CD4-positive, alpha-beta T cell (primary cell): ENCODE measurements around the gene FRMD3. TPM values are rescaled to one million over a fixed set of nuclear protein-coding genes. Genes with fewer than 3 reads are reported as not detected.

ENCODE experiments used
- ATAC-seq: fragments of 200-7000 bp; cut with Tn5 transposase; one replicate; pipeline ENCODE4 v1.10.0; 2022; ENCODE audit warnings: mild to moderate bottlenecking; ENCODE audit not compliant: poor library complexity
- CTCF ChIA-PET: fragments of 350-600 bp; sonication (Branson Sonifier 250); formaldehyde crosslinking; loops from one replicate; lab custom pipeline; 2021; ENCODE audit warnings: antibody characterized with exemption, inconsistent platforms; lab: Charles Lee
- POLR2A ChIA-PET: fragments of 350-600 bp; sonication (Branson Sonifier 250); formaldehyde crosslinking; loops from one replicate; lab custom pipeline; 2021; ENCODE audit warnings: antibody characterized with exemption, inconsistent platforms; lab: Charles Lee
- DNase-seq, 14 experiments: peaks; one replicate each; pipeline ENCODE4 v3.0.0-alpha.2; 2013 to 2020; ENCODE audit warnings: mixed read lengths in 2 of 14
- H3K27ac ChIP-seq, 2 donors: one replicate each; pipeline versions ENCODE4 v1.5.1 to v1.7.0; 2013; ENCODE audit warnings: low read length in 2 of 2, low read depth in 1 of 2, mild to moderate bottlenecking in 1 of 2
- H3K27me3 ChIP-seq, 2 experiments: 1 replicate in 1 of 2; 2 replicates in 1 of 2; pipeline versions ENCODE4 v1.6.1 to v1.7.0; 2013; ENCODE audit warnings: low read length in 2 of 2, control low read depth in 1 of 2, mild to moderate bottlenecking in 1 of 2, moderate library complexity in 1 of 2; ENCODE audit not compliant: insufficient read depth in 2 of 2, control insufficient read depth in 1 of 2
- H3K36me3 ChIP-seq: one replicate; pipeline ENCODE4 v1.6.1; 2013; ENCODE audit warnings: low read length, control low read depth; ENCODE audit not compliant: insufficient read depth
- H3K4me1 ChIP-seq: one replicate; pipeline ENCODE4 v1.6.1; 2013; ENCODE audit warnings: low read length, control low read depth; ENCODE audit not compliant: insufficient read depth
- H3K4me3 ChIP-seq: one replicate; pipeline ENCODE4 v1.5.1; 2013; ENCODE audit warnings: mild to moderate bottlenecking, low read length, moderate library complexity
- H3K9me3 ChIP-seq, 2 experiments: 1 replicate in 1 of 2; 2 replicates in 1 of 2; pipeline versions ENCODE4 v1.6.1 to v1.7.0; 2013; ENCODE audit warnings: low read length in 2 of 2, mild to moderate bottlenecking in 2 of 2, control low read depth in 1 of 2, moderate library complexity in 1 of 2; ENCODE audit not compliant: control insufficient read depth in 1 of 2, insufficient read depth in 1 of 2
- H3K27ac Mint-ChIP-seq: one replicate; pipeline ENCODE4 v1.8.0; 2020; ENCODE audit warnings: mixed read lengths
- H3K27me3 Mint-ChIP-seq: one replicate; pipeline ENCODE4 v1.8.0; 2021; ENCODE audit warnings: mixed read lengths
- H3K36me3 Mint-ChIP-seq: one replicate; pipeline ENCODE4 v1.8.0; 2021; ENCODE audit warnings: low read depth, mixed read lengths
- H3K4me1 Mint-ChIP-seq: one replicate; pipeline ENCODE4 v1.8.0; 2021; ENCODE audit warnings: low read depth, mixed read lengths
- H3K4me3 Mint-ChIP-seq: one replicate; pipeline ENCODE4 v1.8.0; 2020; ENCODE audit warnings: mild to moderate bottlenecking, mixed read lengths
- H3K9me3 Mint-ChIP-seq: one replicate; pipeline ENCODE4 v1.8.0; 2020; ENCODE audit warnings: mixed read lengths
- intact Hi-C, 2 experiments: fragments of 100-400 bp; cut with DNase I in 1 of 2; cut with micrococcal nuclease in 1 of 2; formaldehyde crosslinking; loops; one replicate each; pipeline versions ENCODE4 v1.15.1 to v1.9.0; 2023 to 2025; cut with DNase I, micrococcal nuclease
- total RNA-seq, 174 experiments: library from RNA in 2 of 174; stranded (reverse) in 2 of 174; gene quantifications; one replicate each; pipeline ENCODE4 v1.2.3 and lab custom pipeline; 2021 to 2026
- TF ChIP-seq, protein P1 (sequence below): fragments of 200-600 bp; IDR thresholded peaks from one replicate; pipeline ENCODE4 v1.8.0; 2022; ENCODE audit warnings: antibody characterized with exemption, mild to moderate bottlenecking

The FRMD3 gene
- total RNA-seq, 2 experiments from 2014 or later: 0.53 to 1.0 TPM

DNA sequence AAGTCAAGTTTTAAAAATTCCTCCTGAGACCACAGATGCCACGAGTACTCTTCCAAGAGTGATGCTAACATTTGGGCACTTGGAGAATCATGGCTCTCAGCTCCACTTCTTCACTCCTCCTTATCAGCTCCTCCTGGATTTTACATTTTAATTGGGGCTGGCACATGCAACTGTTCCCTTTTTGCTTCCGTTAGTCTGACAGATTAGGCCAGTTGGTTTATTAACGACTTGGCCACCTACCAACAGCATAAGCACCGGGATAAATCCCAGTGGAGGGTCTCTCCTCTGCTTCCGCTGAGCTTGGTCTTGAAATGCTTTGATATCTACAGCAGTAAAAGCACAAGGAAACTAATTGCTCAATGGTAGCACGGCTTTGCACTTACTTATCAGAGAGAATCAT is 340.6 kb downstream of the FRMD3 start:
- H3K4me3 ChIP-seq: no peak overlapping the region
- intact Hi-C loops: no loop called here
- no peak for ATAC-seq
- no peaks in the 10 kb centered on the region for H3K27me3 ChIP-seq
- CTCF ChIA-PET: no interaction called here
- no peaks in the 10 kb centered on the region for H3K36me3 ChIP-seq
- no peaks in the 10 kb centered on the region for H3K4me1 ChIP-seq
- no peak overlapping the region for H3K4me3 Mint-ChIP-seq
- H3K9me3 Mint-ChIP-seq: no peaks in the 10 kb centered on the region
- no peaks in the 10 kb centered on the region for H3K36me3 Mint-ChIP-seq
- TF ChIP-seq, protein P1, sequence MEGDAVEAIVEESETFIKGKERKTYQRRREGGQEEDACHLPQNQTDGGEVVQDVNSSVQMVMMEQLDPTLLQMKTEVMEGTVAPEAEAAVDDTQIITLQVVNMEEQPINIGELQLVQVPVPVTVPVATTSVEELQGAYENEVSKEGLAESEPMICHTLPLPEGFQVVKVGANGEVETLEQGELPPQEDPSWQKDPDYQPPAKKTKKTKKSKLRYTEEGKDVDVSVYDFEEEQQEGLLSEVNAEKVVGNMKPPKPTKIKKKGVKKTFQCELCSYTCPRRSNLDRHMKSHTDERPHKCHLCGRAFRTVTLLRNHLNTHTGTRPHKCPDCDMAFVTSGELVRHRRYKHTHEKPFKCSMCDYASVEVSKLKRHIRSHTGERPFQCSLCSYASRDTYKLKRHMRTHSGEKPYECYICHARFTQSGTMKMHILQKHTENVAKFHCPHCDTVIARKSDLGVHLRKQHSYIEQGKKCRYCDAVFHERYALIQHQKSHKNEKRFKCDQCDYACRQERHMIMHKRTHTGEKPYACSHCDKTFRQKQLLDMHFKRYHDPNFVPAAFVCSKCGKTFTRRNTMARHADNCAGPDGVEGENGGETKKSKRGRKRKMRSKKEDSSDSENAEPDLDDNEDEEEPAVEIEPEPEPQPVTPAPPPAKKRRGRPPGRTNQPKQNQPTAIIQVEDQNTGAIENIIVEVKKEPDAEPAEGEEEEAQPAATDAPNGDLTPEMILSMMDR: no peak
- no peaks in the 10 kb centered on the region for H3K4me1 Mint-ChIP-seq
- POLR2A ChIA-PET: no interaction called here
- H3K27ac Mint-ChIP-seq: no peak overlapping the region
- peaks cover 7% of the 10 kb centered on the region for H3K27me3 Mint-ChIP-seq
- H3K27ac ChIP-seq: no peak overlapping the region
- H3K9me3 ChIP-seq: no peaks in the 10 kb centered on the region
- no peak for DNase-seq

- CTCF ChIA-PET: no interaction called here
- no peaks in the 10 kb centered on the region for H3K27me3 ChIP-seq
These were observed 341.3 kb downstream of the FRMD3 start for GRCh38 chr9:83196946-83197345.

More at GRCh38 chr9:83196946-83197345, 341.3 kb downstream of the FRMD3 start:
- ATAC-seq: no peak
- H3K4me3 Mint-ChIP-seq: no peak overlapping the region
- peaks cover 11% of the 10 kb centered on the region for H3K27me3 Mint-ChIP-seq
- TF ChIP-seq, protein P1: no peak
- no peaks in the 10 kb centered on the region for H3K36me3 ChIP-seq
- H3K9me3 Mint-ChIP-seq: no peaks in the 10 kb centered on the region
- no peak overlapping the region for H3K27ac ChIP-seq
- H3K27ac Mint-ChIP-seq: no peak overlapping the region
- no peaks in the 10 kb centered on the region for H3K4me1 ChIP-seq
- DNase-seq: no peak
- H3K9me3 ChIP-seq: no peaks in the 10 kb centered on the region
- no peak overlapping the region for H3K4me3 ChIP-seq
- no peaks in the 10 kb centered on the region for H3K36me3 Mint-ChIP-seq
- no peaks in the 10 kb centered on the region for H3K4me1 Mint-ChIP-seq
- POLR2A ChIA-PET: no interaction called here
- intact Hi-C loops: no loop called here

Other genes starting within 250 kb of the FRMD3 start
- gene IDNK, start 84.7 kb upstream of the FRMD3 start, total RNA-seq: 1 to 10 TPM; 5.4 to 5.6 TPM
- gene UBQLN1, start 169.6 kb upstream of the FRMD3 start, total RNA-seq: 100 to 1,000 TPM; 178 to 185 TPM